Cortex of kidney (tissue), 1 donor: Measurements from ENCODE around the gene TRIM5.
"Not testable (repeated sequence)": the region's sequence is repeated elsewhere in the genome, so short reads cannot be mapped to it uniquely, and the experiment has no call there.

ENCODE experiments used
- DNase-seq: peaks from one replicate; lab custom pipeline; 2025; lab: John Stamatoyannopoulos, UW

Gene TRIM5

GRCh38 chr11:5684646-5685362, at the start of gene TRIM5:
TSS of gene TRIM5 (minus strand) at chr11:5685074. CDS start at chr11:5680177, 4,897 bp downstream.
- no peak for DNase-seq

- DNase-seq: no peak
Measured at GRCh38 chr11:5727691-5728090, 42.8 kb upstream of the TRIM5 start.

- DNase-seq: no peak
Measured at GRCh38 chr11:5726351-5726750, 41.5 kb upstream of the TRIM5 start.

GRCh38 chr11:5722622-5723021, 37.7 kb upstream of the TRIM5 start:
- no peak for DNase-seq

- DNase-seq: no peak
Measured at GRCh38 chr11:5719703-5720495, 35.0 kb upstream of the TRIM5 start.

GRCh38 chr11:5716518-5716917, 31.6 kb upstream of the TRIM5 start:
- not testable (repeated sequence) for DNase-seq

GRCh38 chr11:5713695-5714094, 28.8 kb upstream of the TRIM5 start:
- no peak for DNase-seq

GRCh38 chr11:5712507-5712906, 27.6 kb upstream of the TRIM5 start:
- no peak for DNase-seq

- no peak for DNase-seq
Measured at GRCh38 chr11:5705688-5706087, 20.8 kb upstream of the TRIM5 start.

GRCh38 chr11:5703741-5704536, 19.1 kb upstream of the TRIM5 start:
- DNase-seq: no peak

- no peak for DNase-seq
Measured at GRCh38 chr11:5701055-5701577, 16.2 kb upstream of the TRIM5 start.

- DNase-seq: no peak
Measured at GRCh38 chr11:5700421-5701054, 15.7 kb upstream of the TRIM5 start.

- DNase-seq: no peak
Measured at GRCh38 chr11:5698281-5698680, 13.4 kb upstream of the TRIM5 start.

GRCh38 chr11:5696210-5696609, 11.3 kb upstream of the TRIM5 start:
- no peak for DNase-seq

GRCh38 chr11:5695580-5695979, 10.7 kb upstream of the TRIM5 start:
- no peak for DNase-seq

GRCh38 chr11:5694642-5695041, 9.8 kb upstream of the TRIM5 start:
- DNase-seq: no peak

GRCh38 chr11:5691964-5692361, 7.1 kb upstream of the TRIM5 start:
- no peak for DNase-seq

GRCh38 chr11:5691238-5691963, 6.5 kb upstream of the TRIM5 start:
- DNase-seq: not testable (repeated sequence)

GRCh38 chr11:5690736-5691135, 5.9 kb upstream of the TRIM5 start:
- DNase-seq: no peak

- no peak for DNase-seq
Measured at GRCh38 chr11:5690216-5690615, 5.3 kb upstream of the TRIM5 start.

GRCh38 chr11:5689551-5689983, 4.7 kb upstream of the TRIM5 start, which contains the start of gene TRIM22:
TSS of gene TRIM22 (plus strand) at chr11:5689790. CDS start at chr11:5696233, 6,443 bp downstream.
- no peak for DNase-seq
